IMR-90 (cell line): Measurements from ENCODE around the gene MAPK8IP3. TPM values are rescaled to one million over a fixed set of nuclear protein-coding genes. Genes with fewer than 3 reads are reported as not detected.

Experiments
- ATAC-seq: fragments of 200-7000 bp; cut with Tn5 transposase; 2 replicates; pipeline ENCODE4 v1.9.1; 2020; ENCODE audit warnings: low read depth, mild to moderate bottlenecking, moderate library complexity
- BruUV-seq: library from RNA; stranded (reverse); fragments of 400-500 nt; replicated peaks from 2 replicates; lab custom pipeline; 2021; lab: Mats Ljungman, UMichigan
- CTCF ChIA-PET: fragments of 300-600 bp; formaldehyde crosslinking; extraction: SDS; loops from one replicate; lab custom pipeline; 2021; ENCODE audit warnings: antibody characterized with exemption; lab: Yijun Ruan, JAX
- POLR2A ChIA-PET: fragments of 300-600 bp; sonication (Branson Sonifier 250); formaldehyde crosslinking; loops from one replicate; lab custom pipeline; 2022; ENCODE audit warnings: antibody characterized with exemption; ENCODE audit not compliant: unreplicated experiment; lab: Charles Lee
- DNase-seq: peaks from one replicate; pipeline ENCODE4 v3.0.0; 2013
- H2AFZ ChIP-seq: replicated peaks from 2 replicates; pipeline ENCODE3; 2013; ENCODE audit warnings: low read length, mild to moderate bottlenecking; ENCODE audit not compliant: poor library complexity
- H2AK5ac ChIP-seq: 2 replicates; pipeline ENCODE4 v1.6.1; 2013; ENCODE audit warnings: low read depth, low read length, inconsistent platforms
- H2AK9ac ChIP-seq: replicated peaks from 2 replicates; pipeline ENCODE3; 2013; ENCODE audit warnings: mild to moderate bottlenecking, low read depth, low read length, moderate library complexity; ENCODE audit not compliant: poor library complexity
- H2BK120ac ChIP-seq: 2 replicates; pipeline ENCODE4 v1.6.1; 2013; ENCODE audit warnings: low read depth, low read length, inconsistent platforms
- H2BK15ac ChIP-seq: 3 replicates; pipeline ENCODE4 v1.6.1; 2013; ENCODE audit warnings: low read depth, low read length, inconsistent platforms
- H2BK20ac ChIP-seq: 2 replicates; pipeline ENCODE4 v1.6.1; 2013; ENCODE audit warnings: low read depth, mild to moderate bottlenecking, inconsistent platforms, low read length, moderate library complexity
- H2BK5ac ChIP-seq: 2 replicates; pipeline ENCODE4 v1.6.1; 2013; ENCODE audit warnings: mild to moderate bottlenecking, low read depth, low read length, inconsistent platforms; ENCODE audit not compliant: poor library complexity, severe bottlenecking
- H3K14ac ChIP-seq: replicated peaks from 2 replicates; pipeline ENCODE4 v1.6.1; 2013; ENCODE audit warnings: low read depth, low read length, inconsistent platforms
- H3K18ac ChIP-seq: 2 replicates; pipeline ENCODE4 v1.6.1; 2013; ENCODE audit warnings: low read depth, low read length, control low read depth
- H3K23ac ChIP-seq: 2 replicates; pipeline ENCODE4 v1.6.1; 2013; ENCODE audit warnings: low read depth, low read length, inconsistent platforms
- H3K27ac ChIP-seq: 2 replicates; pipeline ENCODE4 v1.5.1; 2013; ENCODE audit warnings: mild to moderate bottlenecking, control low read depth, low read length; ENCODE audit not compliant: insufficient read depth
- H3K27me3 ChIP-seq: 2 replicates; pipeline ENCODE4 v1.6.1; 2013; ENCODE audit warnings: low read length; ENCODE audit not compliant: control insufficient read depth, insufficient read depth
- H3K36me3 ChIP-seq: 2 replicates; pipeline ENCODE4 v1.6.1; 2013; ENCODE audit warnings: low read length, mixed read lengths; ENCODE audit not compliant: control insufficient read depth, insufficient read depth
- H3K4ac ChIP-seq: 2 replicates; pipeline ENCODE4 v1.6.1; 2013; ENCODE audit warnings: low read depth, low read length, inconsistent platforms
- H3K4me1 ChIP-seq: 2 replicates; pipeline ENCODE4 v1.6.1; 2013; ENCODE audit warnings: low read length, mixed read lengths; ENCODE audit not compliant: control insufficient read depth, insufficient read depth
- H3K4me2 ChIP-seq: 2 replicates; pipeline ENCODE4 v1.6.1; 2013; ENCODE audit warnings: low read depth, mild to moderate bottlenecking, control low read depth, low read length, moderate library complexity
- H3K4me3 ChIP-seq: 2 replicates; pipeline ENCODE4 v1.5.1; 2013; ENCODE audit warnings: low read depth, mild to moderate bottlenecking, control low read depth, low read length, moderate library complexity; ENCODE audit not compliant: insufficient read depth
- H3K56ac ChIP-seq: 2 replicates; pipeline ENCODE4 v1.6.1; 2013; ENCODE audit warnings: low read length, inconsistent platforms; ENCODE audit not compliant: insufficient read depth; ENCODE audit errors: extremely low read depth
- H3K79me1 ChIP-seq, 2 experiments: 2 replicates each; pipeline ENCODE4 v1.6.1; 2013; ENCODE audit warnings: low read length in 2 of 2, inconsistent platforms in 1 of 2, low read depth in 1 of 2
- H3K9ac ChIP-seq: 2 replicates; pipeline ENCODE4 v1.6.1; 2013; ENCODE audit warnings: low read depth, low read length, control low read depth
- H3K9me1 ChIP-seq: 2 replicates; pipeline ENCODE4 v1.6.1; 2013; ENCODE audit warnings: low read length, inconsistent platforms; ENCODE audit not compliant: insufficient read depth
- H3K9me3 ChIP-seq: 2 replicates; pipeline ENCODE4 v1.6.1; 2013; ENCODE audit warnings: low read length; ENCODE audit not compliant: control insufficient read depth, insufficient read depth
- H4K20me1 ChIP-seq: 2 replicates; pipeline ENCODE4 v1.6.1; 2013; ENCODE audit warnings: low read length, inconsistent platforms; ENCODE audit not compliant: insufficient read depth
- H4K5ac ChIP-seq: 2 replicates; pipeline ENCODE4 v1.6.1; 2013; ENCODE audit warnings: mild to moderate bottlenecking, low read depth, low read length, control low read depth
- H4K8ac ChIP-seq, 2 experiments: 2 replicates each; pipeline ENCODE4 v1.6.1; 2013; ENCODE audit warnings: low read depth in 2 of 2, low read length in 2 of 2, control low read depth in 1 of 2, inconsistent platforms in 1 of 2
- H4K91ac ChIP-seq: 2 replicates; pipeline ENCODE4 v1.6.1; 2013; ENCODE audit warnings: low read depth, low read length, inconsistent platforms; ENCODE audit not compliant: insufficient read depth
- BHLHE40 ChIP-seq: fragments of 150-350 bp; IDR thresholded peaks from 2 replicates; pipeline ENCODE4 v1.6.1; 2016; ENCODE audit warnings: mild to moderate bottlenecking, low read depth, low read length
- CEBPB ChIP-seq: IDR thresholded peaks from 2 replicates; pipeline ENCODE4 v1.6.1; 2012; ENCODE audit warnings: low read depth, low read length, improper control_type of control experiment
- CHD1 ChIP-seq: IDR thresholded peaks from 2 replicates; pipeline ENCODE4 v1.6.1; 2012; ENCODE audit warnings: low read depth, low read length, improper control_type of control experiment
- CTCF ChIP-seq: conservative IDR thresholded peaks from 2 replicates; pipeline ENCODE4 v1.5.1; 2012; ENCODE audit warnings: mild to moderate bottlenecking, low read depth, low read length, improper control_type of control experiment
- ELK1 ChIP-seq: fragments of 150-350 bp; IDR thresholded peaks from 2 replicates; pipeline ENCODE4 v1.6.1; 2016; ENCODE audit warnings: low read depth, mild to moderate bottlenecking, low read length, moderate library complexity, borderline replicate concordance
- FOS ChIP-seq: fragments of 150-350 bp; IDR thresholded peaks from 2 replicates; pipeline ENCODE4 v1.6.1; 2016; ENCODE audit warnings: low read depth, low read length
- MAFK ChIP-seq: IDR thresholded peaks from 2 replicates; pipeline ENCODE4 v1.6.1; 2012; ENCODE audit warnings: low read depth, low read length, improper control_type of control experiment
- MAZ ChIP-seq: IDR thresholded peaks from 2 replicates; pipeline ENCODE4 v1.6.1; 2012; ENCODE audit warnings: low read depth, mild to moderate bottlenecking, low read length, improper control_type of control experiment, moderate library complexity, borderline replicate concordance
- MXI1 ChIP-seq: IDR thresholded peaks from 2 replicates; pipeline ENCODE4 v1.6.1; 2012; ENCODE audit warnings: low read depth, mild to moderate bottlenecking, low read length, moderate library complexity, borderline replicate concordance
- NFE2L2 ChIP-seq: fragments of 150-350 bp; IDR thresholded peaks from 2 replicates; pipeline ENCODE4 v1.6.1; 2016; ENCODE audit warnings: low read depth, mild to moderate bottlenecking, low read length
- POLR2A ChIP-seq: IDR thresholded peaks from 2 replicates; pipeline ENCODE4 v1.6.1; 2012; ENCODE audit warnings: mild to moderate bottlenecking, low read depth, low read length
- RAD21 ChIP-seq: IDR thresholded peaks from 2 replicates; pipeline ENCODE4 v1.6.1; 2012; ENCODE audit warnings: low read length, improper control_type of control experiment
- RCOR1 ChIP-seq: IDR thresholded peaks from 2 replicates; pipeline ENCODE4 v1.6.1; 2012; ENCODE audit warnings: mild to moderate bottlenecking, low read length, improper control_type of control experiment; ENCODE audit not compliant: insufficient replicate concordance
- RFX5 ChIP-seq: IDR thresholded peaks from 2 replicates; pipeline ENCODE4 v1.8.0; 2012; ENCODE audit warnings: low read depth, mild to moderate bottlenecking, low read length, moderate library complexity
- SMC3 ChIP-seq: fragments of 150-350 bp; IDR thresholded peaks from 2 replicates; pipeline ENCODE4 v1.6.1; 2016; ENCODE audit warnings: low read depth, mild to moderate bottlenecking, antibody characterized with exemption, low read length, moderate library complexity
- USF2 ChIP-seq: fragments of 150-350 bp; IDR thresholded peaks from 2 replicates; pipeline ENCODE4 v1.6.1; 2017; ENCODE audit warnings: mild to moderate bottlenecking, antibody characterized with exemption, low read length, low read depth
- whole genome bisulfite sequencing, 2 experiments: methylation state at CpG; one replicate each; pipeline versions ENCODE4 v1.1.5 to v1.1.7; 2013; ENCODE audit warnings: missing lambda C conversion rate in 2 of 2; ENCODE audit not compliant: insufficient read length in 1 of 2; ENCODE audit errors: extremely low coverage in 2 of 2; 5-methylcytosine and 5-hydroxymethylcytosine counted together
- dilution Hi-C: fragments of 300-500 bp; cut with HindIII; formaldehyde crosslinking; loops from one replicate; pipeline ENCODE4 v1.14.3; 2018; ENCODE audit warnings: low sequenced_read_pairs; ENCODE audit not compliant: unreplicated experiment
- in situ Hi-C: fragments of 300-500 bp; cut with MboI; formaldehyde crosslinking; loops from 3 replicates; pipeline ENCODE4 v1.14.3; 2019; ENCODE audit warnings: low sequenced_read_pairs, inconsistent platforms, mixed read lengths
- intact Hi-C: fragments of 100-400 bp; cut with micrococcal nuclease; formaldehyde crosslinking; loops from 2 replicates; pipeline ENCODE4 v1.10.0; 2022
- polyA plus RNA-seq, 3 experiments: library from polyadenylated mRNA; depleted of rRNA; stranded (reverse); fragments of >200 nt; gene quantifications; 2 replicates each; pipeline ENCODE4 v1.2.3, GENCODE V29; 2012; ENCODE audit warnings: low replicate concordance in 1 of 3
- total RNA-seq: library from RNA; depleted of rRNA; stranded (reverse); fragments of >200 nt; gene quantifications from 2 replicates; pipeline ENCODE4 v1.2.3, GENCODE V29; 2012

MAPK8IP3 gene
- total and polyA plus RNA-seq, 2 of the 4 experiments (the other 2 are of a cell fraction) = 17.0 to 69.1 TPM

- Histone ChIP-seq H3K4me1 (no peaks in the 10 kb centered on the region), H2AFZ (no peak overlapping the region), H3K4ac (no peak overlapping the region), H3K27ac (no peak overlapping the region), H3K9me3 (no peaks in the 10 kb centered on the region), H3K4me3 (no peak overlapping the region), H3K36me3 (peaks cover 38% of the 10 kb centered on the region), H3K23ac (no peak overlapping the region), H3K18ac (no peak overlapping the region), H4K91ac (no peak overlapping the region), H3K14ac (no peak overlapping the region), H3K56ac (no peak overlapping the region), H3K4me2 (no peak overlapping the region), H2BK5ac (no peak overlapping the region), H4K8ac (no peak overlapping the region), H3K79me1 (peaks cover 27 to 62% of the 10 kb centered on the region in 2 experiments), H3K9me1 (peaks cover 8% of the 10 kb centered on the region), H3K9ac (no peak overlapping the region), H2AK5ac (peak overlapping the region; percentile 4; the same call in 1 of the 2 replicates), H2BK20ac (no peak overlapping the region), H2BK15ac (no peak overlapping the region), H4K20me1 (peaks cover 46% of the 10 kb centered on the region), H3K27me3 (no peaks in the 10 kb centered on the region), H4K5ac (no peak overlapping the region), H2BK120ac (no peak overlapping the region), H2AK9ac (no peak overlapping the region)
- dilution Hi-C loops = no loop called here
- ChIA-PET CTCF (no interaction called here), POLR2A (no interaction called here)
- no peak for TF ChIP-seq CTCF
- TF ChIP-seq CHD1 = no peak
- no peak for TF ChIP-seq USF2
- TF ChIP-seq NFE2L2 = no peak
- TF ChIP-seq POLR2A = no peak
- TF ChIP-seq MXI1 = no peak
- no peak for TF ChIP-seq ELK1
- no peak for TF ChIP-seq RCOR1
- no peak for TF ChIP-seq RAD21
- TF ChIP-seq BHLHE40 = no peak
- TF ChIP-seq CEBPB = no peak
- no peak for TF ChIP-seq MAFK
- TF ChIP-seq SMC3 = no peak
- no peak for TF ChIP-seq RFX5
- TF ChIP-seq MAZ = no peak
- TF ChIP-seq FOS = no peak
- WGBS, 2 experiments = 98% methylated on average over 24 of the region's 33 CpGs; no CpG with 5 or more reads in 1 of the 2 experiments
- in situ Hi-C loops = no loop called here
- BruUV-seq = no TSS peak
- intact Hi-C loops = no loop called here
- DNase-seq (no peak), ATAC-seq (no peak)
These were observed 34.2 kb downstream of the MAPK8IP3 start for GRCh38 chr16:1740234-1740633.
